HepG2 (cell line): ENCODE results near the gene GAGE10. TPM values are rescaled to one million over a fixed set of nuclear protein-coding genes. Genes with fewer than 3 reads are reported as not detected.

ENCODE experiments used
- ATAC-seq: fragments of 200-7000 bp; cut with Tn5 transposase; 3 replicates; pipeline ENCODE4 v1.9.1; 2020; ENCODE audit warnings: mild to moderate bottlenecking, moderate library complexity
- BruUV-seq: library from RNA; stranded (reverse); fragments of 400-500 nt; replicated peaks from 2 replicates; lab custom pipeline; 2021; lab: Mats Ljungman, UMichigan
- CTCF ChIA-PET: fragments of 300-600 bp; formaldehyde crosslinking; extraction: SDS; loops from one replicate; lab custom pipeline; 2021; ENCODE audit warnings: low total read pairs, inconsistent platforms, low intra/inter-chr PET ratio; lab: Yijun Ruan, JAX
- POLR2A ChIA-PET: fragments of 350-600 bp; sonication (Branson Sonifier 250); formaldehyde crosslinking; loops from one replicate; lab custom pipeline; 2020; ENCODE audit warnings: antibody characterized with exemption, inconsistent platforms; lab: Yijun Ruan, JAX
- DNase-seq: peaks from one replicate; pipeline ENCODE4 v3.0.0-alpha.2; 2015; ENCODE audit warnings: low spot score
- FAIRE-seq: peaks from 3 replicates; lab custom pipeline; 2011; peaks lifted over from hg19 to GRCh38; lab: Jason Lieb, UNC
- H2AFZ ChIP-seq: one replicate; pipeline ENCODE4 v1.6.1; 2011; ENCODE audit warnings: low read length, inconsistent platforms
- H3K27ac ChIP-seq: fragments of 300-600 bp; 3 replicates; pipeline ENCODE4 v1.8.0; 2011; ENCODE audit warnings: mixed run types, mild to moderate bottlenecking, mixed read lengths, low read length, inconsistent platforms; ENCODE audit not compliant: insufficient read depth; ENCODE audit errors: extremely low read length
- H3K27me3 ChIP-seq, 2 experiments: fragments of 200-600 bp in 1 of 2; 2 replicates in 1 of 2; 3 replicates in 1 of 2; pipeline versions ENCODE4 v1.6.0 to v1.8.0; 2011; ENCODE audit warnings: low read length in 2 of 2, mild to moderate bottlenecking in 2 of 2, moderate library complexity in 2 of 2, inconsistent platforms in 1 of 2; ENCODE audit not compliant: insufficient read depth in 2 of 2, control insufficient read depth in 1 of 2
- H3K36me3 ChIP-seq, 2 experiments: fragments of 200-600 bp in 1 of 2; replicated peaks in 1 of 2; 2 replicates in 1 of 2; 3 replicates in 1 of 2; pipeline versions ENCODE4 v1.5.1 to v1.8.0; 2011; ENCODE audit warnings: low read length in 2 of 2, inconsistent platforms in 1 of 2; ENCODE audit not compliant: insufficient read depth in 2 of 2, control insufficient read depth in 1 of 2
- H3K4me1 ChIP-seq: 2 replicates; pipeline ENCODE4 v1.5.1; 2012; ENCODE audit warnings: low read length, inconsistent platforms; ENCODE audit not compliant: insufficient read depth
- H3K4me2 ChIP-seq: 2 replicates; pipeline ENCODE4 v1.6.0; 2011; ENCODE audit warnings: low read depth, low read length, inconsistent platforms
- H3K4me3 ChIP-seq, 3 experiments: fragments of 200-600 bp in 1 of 3; sonication (generic), shearing (Covaris generic) in 1 of 3; replicated peaks in 1 of 3; 2 replicates each; pipeline ENCODE4 v1.5.1; 2011 to 2016; ENCODE audit warnings: low read length in 3 of 3, inconsistent platforms in 2 of 3, low read depth in 2 of 3, mild to moderate bottlenecking in 2 of 3, control low read depth in 1 of 3, mixed read lengths in 1 of 3; ENCODE audit not compliant: insufficient read depth in 1 of 3
- H3K79me2 ChIP-seq: one replicate; pipeline ENCODE4 v1.6.1; 2011; ENCODE audit warnings: low read length, inconsistent platforms; ENCODE audit not compliant: insufficient read depth
- H3K9ac ChIP-seq: 2 replicates; pipeline ENCODE4 v1.6.0; 2011; ENCODE audit warnings: mild to moderate bottlenecking, low read depth, low read length, inconsistent platforms; ENCODE audit not compliant: insufficient read depth
- H3K9me3 ChIP-seq: 2 replicates; pipeline ENCODE4 v1.5.1; 2012; ENCODE audit warnings: mild to moderate bottlenecking, low read length
- H4K20me1 ChIP-seq: 2 replicates; pipeline ENCODE4 v1.6.0; 2011; ENCODE audit warnings: inconsistent platforms, mild to moderate bottlenecking, low read length, moderate library complexity; ENCODE audit not compliant: insufficient read depth
- SMARCE1 ChIP-seq: fragments of 450-650 bp; IDR thresholded peaks from 2 replicates; pipeline ENCODE4 v1.6.1; 2017; ENCODE audit warnings: borderline replicate concordance
- SMC3 ChIP-seq: IDR thresholded peaks from 2 replicates; pipeline ENCODE4 v1.6.1; 2011; ENCODE audit warnings: low read length, improper control_type of control experiment
- STAG1 ChIP-seq: sonication (generic); formaldehyde crosslinking; IDR thresholded peaks from 2 replicates; pipeline ENCODE4 v1.4.0; 2020; ENCODE audit warnings: missing genetic modification reagents
- ZNF207 ChIP-seq: fragments of 450-650 bp; IDR thresholded peaks from 2 replicates; pipeline ENCODE4 v1.6.1; 2016; ENCODE audit warnings: antibody characterized with exemption, borderline replicate concordance
- ZNF432 ChIP-seq: sonication (generic); formaldehyde crosslinking; IDR thresholded peaks from 2 replicates; pipeline ENCODE4 v1.5.0; 2020; ENCODE audit warnings: missing genetic modification reagents, mild to moderate bottlenecking, borderline replicate concordance
- WGBS: methylation state at CpG from one replicate; pipeline ENCODE4 v1.1.6; 2017; ENCODE audit warnings: low lambda C conversion rate; 5-methylcytosine and 5-hydroxymethylcytosine counted together
- in situ Hi-C: cut with HindIII; loops from 2 replicates; pipeline ENCODE4 v1.10.0; 2017; ENCODE audit warnings: low pct_unique_long_range_greater_than_20kb; ENCODE audit not compliant: extremely low pct_ligation_motif_present
- intact Hi-C: fragments of 100-400 bp; cut with micrococcal nuclease; formaldehyde crosslinking; loops from one replicate; pipeline ENCODE4 v1.10.0; 2022; ENCODE audit not compliant: unreplicated experiment
- polyA plus RNA-seq, 8 experiments: library from polyadenylated mRNA; depleted of rRNA in 3 of 8; stranded (reverse) in 7 of 8; unstranded in 1 of 8; fragments of >200 nt; fragmentation: Illumina TruSeq in 4 of 8; extraction: Trizol in 4 of 8; gene quantifications; 2 replicates each; pipeline versions ENCODE4 v1.2.1 to v1.2.3, GENCODE V29; 2011 to 2016; ENCODE audit warnings: low read depth in 4 of 8, missing spikeins in 1 of 8, mixed read lengths in 1 of 8; ENCODE audit not compliant: insufficient read depth in 1 of 8
- total RNA-seq, 5 experiments: library from RNA; depleted of rRNA; stranded (reverse); fragments of >200 nt; fragmentation: Illumina TruSeq; extraction: Trizol; gene quantifications; 2 replicates each; pipeline ENCODE4 v1.2.3, GENCODE V29; 2016; ENCODE audit warnings: low read depth in 1 of 5
- TF ChIP-seq, protein P1 (sequence below): sonication (generic); formaldehyde crosslinking; IDR thresholded peaks from 2 replicates; pipeline ENCODE4 v1.5.0; 2020; ENCODE audit warnings: mild to moderate bottlenecking, missing genetic modification reagents, moderate library complexity

Gene GAGE10
- total and polyA plus RNA-seq, 2 of the 13 experiments (the other 11 are each of a cell fraction or from before 2014, with no cell fraction given): not detected

DNA sequence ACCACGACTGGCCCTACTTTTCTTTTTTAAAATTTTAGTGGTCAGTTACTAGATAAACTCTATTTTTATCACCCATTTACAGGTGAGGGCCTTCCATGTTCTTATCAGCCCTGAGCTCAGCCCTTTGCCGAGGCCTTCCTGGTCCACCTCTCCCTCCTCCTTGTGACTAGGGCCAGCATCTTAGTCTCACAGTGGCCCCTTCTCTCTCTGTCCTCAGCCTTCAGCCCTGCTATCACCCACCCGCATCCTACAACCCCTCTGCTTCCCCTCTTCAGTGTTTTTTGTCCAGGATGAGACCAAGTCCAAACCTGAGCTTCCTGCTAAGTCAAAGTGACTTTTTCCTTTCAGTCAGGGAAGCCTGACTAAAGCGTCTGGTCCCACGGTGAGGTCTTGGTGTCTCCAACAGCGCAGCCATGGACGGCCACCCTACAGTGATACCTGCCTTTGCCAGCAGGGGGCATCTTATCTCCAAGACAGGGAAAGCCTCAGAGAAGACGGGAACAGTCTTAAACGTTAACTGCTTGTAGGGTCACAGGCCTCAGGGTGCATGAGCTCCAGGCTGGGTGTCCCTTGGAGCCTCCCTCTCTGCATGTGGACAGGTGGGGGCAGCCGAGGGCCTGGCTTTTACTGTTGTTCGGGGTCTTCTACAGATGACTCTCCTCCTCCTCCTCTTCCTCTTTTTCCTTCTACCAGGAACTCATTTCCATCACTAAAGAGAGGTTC is 11.7 kb upstream of the GAGE10 start:
- FAIRE-seq: peak; percentile 48
- H2AFZ ChIP-seq: no peak overlapping the region

More for the DNA sequence above, 11.7 kb upstream of the GAGE10 start:
- in situ Hi-C loops (loop anchor here (10.0 kb wide), 1 partner anchor 463 kb away; no protein-coding TSS in a partner anchor), intact Hi-C loops (loop anchor here (1.0 kb wide), 1 partner anchor 463 kb away; no protein-coding TSS in a partner anchor)
- CTCF ChIA-PET: interaction anchor here (1.3 kb wide), 1 partner anchor 462 kb away, joined by 3 read pairs; no protein-coding TSS in a partner anchor
- 2% methylated on average over 10 of the region's 11 CpGs for WGBS
- H3K36me3 ChIP-seq: no peaks in the 10 kb centered on the region
- POLR2A ChIA-PET: no interaction called here
- H3K4me3 ChIP-seq: no peak overlapping the region
- H3K9me3 ChIP-seq: no peaks in the 10 kb centered on the region
- H3K27me3 ChIP-seq: no peaks in the 10 kb centered on the region
- TF ChIP-seq STAG1 (CRISPR knock-in tag) (peak; percentile 53), SMC3 (peak; percentile 20; the same call in 1 of the 2 replicates), ZNF207 (no peak), SMARCE1 (no peak), ZNF432 (no peak)
- TF ChIP-seq, protein P1, sequence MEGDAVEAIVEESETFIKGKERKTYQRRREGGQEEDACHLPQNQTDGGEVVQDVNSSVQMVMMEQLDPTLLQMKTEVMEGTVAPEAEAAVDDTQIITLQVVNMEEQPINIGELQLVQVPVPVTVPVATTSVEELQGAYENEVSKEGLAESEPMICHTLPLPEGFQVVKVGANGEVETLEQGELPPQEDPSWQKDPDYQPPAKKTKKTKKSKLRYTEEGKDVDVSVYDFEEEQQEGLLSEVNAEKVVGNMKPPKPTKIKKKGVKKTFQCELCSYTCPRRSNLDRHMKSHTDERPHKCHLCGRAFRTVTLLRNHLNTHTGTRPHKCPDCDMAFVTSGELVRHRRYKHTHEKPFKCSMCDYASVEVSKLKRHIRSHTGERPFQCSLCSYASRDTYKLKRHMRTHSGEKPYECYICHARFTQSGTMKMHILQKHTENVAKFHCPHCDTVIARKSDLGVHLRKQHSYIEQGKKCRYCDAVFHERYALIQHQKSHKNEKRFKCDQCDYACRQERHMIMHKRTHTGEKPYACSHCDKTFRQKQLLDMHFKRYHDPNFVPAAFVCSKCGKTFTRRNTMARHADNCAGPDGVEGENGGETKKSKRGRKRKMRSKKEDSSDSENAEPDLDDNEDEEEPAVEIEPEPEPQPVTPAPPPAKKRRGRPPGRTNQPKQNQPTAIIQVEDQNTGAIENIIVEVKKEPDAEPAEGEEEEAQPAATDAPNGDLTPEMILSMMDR: peak; percentile 74
- H3K27ac ChIP-seq: no peak overlapping the region
- BruUV-seq: no TSS peak
- no peaks in the 10 kb centered on the region for H3K4me1 ChIP-seq
- no peak overlapping the region for H3K4me2 ChIP-seq
- no peak overlapping the region for H3K9ac ChIP-seq
- no peaks in the 10 kb centered on the region for H4K20me1 ChIP-seq
- peak; percentile 81 for ATAC-seq
- DNase-seq: peak; percentile 12
- H3K79me2 ChIP-seq: no peaks in the 10 kb centered on the region
